Measurements from ENCODE around the gene CD59. TPM values are rescaled to one million over a fixed set of nuclear protein-coding genes. Genes with fewer than 3 reads are reported as not detected.
"Not testable (repeated sequence)": the region's sequence is repeated elsewhere in the genome, so short reads cannot be mapped to it uniquely, and the experiment has no call there.

CD59 gene
- total RNA-seq, 2 experiments from 2014 or later: 54.1 to 70.5 TPM

GRCh38 chr11:33661526-33661925 is 74.7 kb downstream of the CD59 start:
- not testable (repeated sequence) for ATAC-seq, H3K36me3 Mint-ChIP-seq
- CTCF ChIA-PET: interaction anchor here (0.7 kb wide), 1 partner anchor 495 kb away, joined by 3 read pairs; no protein-coding TSS in a partner anchor

GRCh38 chr11:33660962-33661361 is 75.3 kb downstream of the CD59 start:
- Mint-ChIP-seq H3K4me3 (no peak overlapping the region), H3K27me3 (no peaks in the 10 kb centered on the region), H3K27ac (no peak overlapping the region), H3K9me3 (ENCODE audit: low read depth) (no peaks in the 10 kb centered on the region), H3K36me3 (no peaks in the 10 kb centered on the region), H3K4me1 (no peaks in the 10 kb centered on the region)
- CTCF ChIA-PET: no interaction called here
- DNase-seq (no peak), ATAC-seq (no peak)

More at GRCh38 chr11:33661526-33661925, 74.7 kb downstream of the CD59 start:
- not testable (repeated sequence) for H3K27ac Mint-ChIP-seq; H3K4me1 Mint-ChIP-seq; H3K9me3 Mint-ChIP-seq (ENCODE audit: low read depth); H3K4me3 Mint-ChIP-seq; DNase-seq; H3K27me3 Mint-ChIP-seq

GRCh38 chr11:33659370-33660139 is 76.7 kb downstream of the CD59 start:
- H3K9me3 Mint-ChIP-seq (ENCODE audit: low read depth): no peaks in the 10 kb centered on the region
- peaks cover 3% of the 10 kb centered on the region for H3K27me3 Mint-ChIP-seq
- CTCF ChIA-PET: no interaction called here
- no peak for DNase-seq
- no peak overlapping the region for H3K27ac Mint-ChIP-seq
- no peak for ATAC-seq
- H3K4me3 Mint-ChIP-seq: no peak overlapping the region
- no peaks in the 10 kb centered on the region for H3K4me1 Mint-ChIP-seq
- no peaks in the 10 kb centered on the region for H3K36me3 Mint-ChIP-seq

GRCh38 chr11:33658195-33658900 is 77.9 kb downstream of the CD59 start:
- no peaks in the 10 kb centered on the region for H3K4me1 Mint-ChIP-seq
- H3K36me3 Mint-ChIP-seq: no peaks in the 10 kb centered on the region

GRCh38 chr11:33657757-33658156 is 78.5 kb downstream of the CD59 start:
- Mint-ChIP-seq H3K27me3 (peaks cover 7% of the 10 kb centered on the region), H3K36me3 (no peaks in the 10 kb centered on the region), H3K4me1 (no peaks in the 10 kb centered on the region), H3K4me3 (no peak overlapping the region), H3K9me3 (ENCODE audit: low read depth) (no peaks in the 10 kb centered on the region), H3K27ac (no peak overlapping the region)
- ATAC-seq: no peak
- CTCF ChIA-PET: no interaction called here
- DNase-seq: no peak

More at GRCh38 chr11:33658195-33658900, 77.9 kb downstream of the CD59 start:
- H3K27ac Mint-ChIP-seq: no peak overlapping the region
- no peaks in the 10 kb centered on the region for H3K9me3 Mint-ChIP-seq (ENCODE audit: low read depth)
- no peak overlapping the region for H3K4me3 Mint-ChIP-seq
- no peak for DNase-seq
- CTCF ChIA-PET: no interaction called here
- H3K27me3 Mint-ChIP-seq: peaks cover 6% of the 10 kb centered on the region
- no peak for ATAC-seq

- H3K27me3 Mint-ChIP-seq: peaks cover 7% of the 10 kb centered on the region
- H3K36me3 Mint-ChIP-seq: no peaks in the 10 kb centered on the region
- H3K27ac Mint-ChIP-seq: no peak overlapping the region
- no peaks in the 10 kb centered on the region for H3K4me1 Mint-ChIP-seq
- H3K9me3 Mint-ChIP-seq (ENCODE audit: low read depth): no peaks in the 10 kb centered on the region
- H3K4me3 Mint-ChIP-seq: no peak overlapping the region
- ATAC-seq: no peak
- DNase-seq: no peak
- CTCF ChIA-PET: no interaction called here
Observed at GRCh38 chr11:33656768-33657167, 79.5 kb downstream of the CD59 start.

GRCh38 chr11:33655842-33656600 is 80.2 kb downstream of the CD59 start:
- peaks cover 7% of the 10 kb centered on the region for H3K27me3 Mint-ChIP-seq
- no peak for ATAC-seq
- H3K9me3 Mint-ChIP-seq (ENCODE audit: low read depth): no peaks in the 10 kb centered on the region
- no peaks in the 10 kb centered on the region for H3K4me1 Mint-ChIP-seq
- CTCF ChIA-PET: no interaction called here
- H3K36me3 Mint-ChIP-seq: no peaks in the 10 kb centered on the region
- H3K4me3 Mint-ChIP-seq: no peak overlapping the region
- no peak overlapping the region for H3K27ac Mint-ChIP-seq
- no peak for DNase-seq

- H3K36me3 Mint-ChIP-seq: no peaks in the 10 kb centered on the region
- H3K4me3 Mint-ChIP-seq: no peak overlapping the region
- H3K27me3 Mint-ChIP-seq: peaks cover 15% of the 10 kb centered on the region
- H3K4me1 Mint-ChIP-seq: no peaks in the 10 kb centered on the region
- H3K9me3 Mint-ChIP-seq (ENCODE audit: low read depth): no peaks in the 10 kb centered on the region
- CTCF ChIA-PET: no interaction called here
- ATAC-seq: no peak
- no peak for DNase-seq
- no peak overlapping the region for H3K27ac Mint-ChIP-seq
Observed at GRCh38 chr11:33654594-33654993, 81.6 kb downstream of the CD59 start.

Other genes starting within 250 kb of the CD59 start
- not detected for gene C11orf91, start 35.6 kb downstream of the CD59 start, total RNA-seq
- 10 to 100 TPM; 14.9 to 17.0 TPM for gene FBXO3, start 38.1 kb upstream of the CD59 start, total RNA-seq
- not detected for gene LMO2, start 155.7 kb upstream of the CD59 start, total RNA-seq

Measured in activated CD8-positive, alpha-beta memory T cell treated with anti-CD3 and anti-CD28 coated beads, Interleukin-2, amount 10 ng/mL, durations not matched to agents 7 days and 5 days (primary cell).